ENCODE results near the gene PPIL1. TPM values are rescaled to one million over a fixed set of nuclear protein-coding genes. Genes with fewer than 3 reads are reported as not detected.

The PPIL1 gene
- total and polyA plus RNA-seq, 2 of the 8 experiments (the other 6 are each of a cell fraction or from before 2014, with no cell fraction given) = 83.7 to 86.5 TPM

DNA sequence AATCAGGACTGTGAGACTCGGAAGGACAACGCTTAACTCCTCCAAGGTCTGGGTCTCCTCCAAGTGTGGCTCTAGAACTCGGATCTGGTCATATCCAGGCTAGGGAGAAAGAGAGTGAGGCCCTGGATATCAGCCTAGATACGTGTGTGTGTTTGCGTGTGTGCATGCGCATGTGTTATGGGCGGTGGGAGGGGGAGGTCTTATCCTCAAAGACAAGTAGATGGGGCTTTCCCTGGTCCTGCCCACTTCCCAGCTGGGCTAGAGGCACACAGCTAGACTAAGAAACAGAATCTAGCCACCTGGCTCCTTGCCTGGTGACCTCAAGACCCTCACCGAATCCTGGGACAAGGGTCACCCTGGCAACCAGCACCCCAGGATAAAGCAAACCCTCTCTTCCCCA, 48.6 kb downstream of the PPIL1 start:
- H3K79me2 ChIP-seq (ENCODE audit: control insufficient read depth in 1 of 2, insufficient read depth in 2 of 2, low read length in 2 of 2) = no peaks in the 10 kb centered on the region
- WGBS, 2 experiments (ENCODE audit: extremely low coverage in 1 of 2, insufficient coverage in 1 of 2, insufficient read length in 1 of 2, insufficient replicate concordance in 2 of 2, low coverage in 1 of 2, low lambda C conversion rate in 2 of 2, missing lambda C conversion rate in 1 of 2) = 84% methylated on average over 8 of the region's 8 CpGs; no CpG with 5 or more reads in 1 of the 2 experiments
- H3K18ac ChIP-seq (ENCODE audit: extremely low read depth, low read length) = no peak overlapping the region
- no peak overlapping the region for H4K8ac ChIP-seq (ENCODE audit: extremely low read depth, insufficient read depth, low read length)
- no peaks in the 10 kb centered on the region for H4K20me1 ChIP-seq (replicated peaks in 1 of 2; ENCODE audit: control insufficient read depth in 1 of 2, insufficient read depth in 2 of 2, low read length in 2 of 2)
- H2BK15ac ChIP-seq (ENCODE audit: low read length) = no peak overlapping the region; the same call in 1 of the 2 replicates
- H2AFZ ChIP-seq (ENCODE audit: low read length) = no peak overlapping the region
- H3K4ac ChIP-seq (replicated peaks; ENCODE audit: insufficient read length, low read depth, low read length) = no peak overlapping the region
- DNase-seq (ENCODE audit: low read depth in 1 of 2, low spot score in 2 of 2) (no peak), FAIRE-seq (no peak)
- H2BK20ac ChIP-seq (ENCODE audit: low read length) = peak overlapping the region; percentile 72; the same call in 1 of the 2 replicates
- no peaks in the 10 kb centered on the region; a peak in 1 of 7 replicates for H3K27me3 ChIP-seq (replicated peaks in 1 of 4; ENCODE audit: control insufficient read depth in 3 of 4, extremely low read depth in 1 of 4, insufficient read depth in 3 of 4, low read length in 3 of 4)
- H3K23me2 ChIP-seq (ENCODE audit: low read depth, low read length) = no peaks in the 10 kb centered on the region
- H3K9me3 ChIP-seq (ENCODE audit: insufficient read depth in 2 of 2, low read depth in 1 of 2, low read length in 1 of 2) = no peaks in the 10 kb centered on the region
- no peaks in the 10 kb centered on the region for H3K36me3 ChIP-seq (ENCODE audit: control insufficient read depth in 2 of 4, insufficient read depth in 4 of 4, low read length in 3 of 4)
- peaks cover 0 to 5% (median 2%) of the 10 kb centered on the region in 4 experiments; a peak in 4 of 7 replicates for H3K4me1 ChIP-seq (replicated peaks in 1 of 4; ENCODE audit: control insufficient read depth in 3 of 4, insufficient read depth in 4 of 4, low read length in 3 of 4)
- no peak overlapping the region for H2BK12ac ChIP-seq (ENCODE audit: low read depth, low read length)
- no peak overlapping the region for H4K91ac ChIP-seq (replicated peaks; ENCODE audit: insufficient read length, low read length)
- no peak overlapping the region for H3K27ac ChIP-seq (ENCODE audit: low read depth, low read length)
- H4K5ac ChIP-seq (ENCODE audit: insufficient read length, low read depth, low read length) = no peak overlapping the region
- no peak overlapping the region for H3K9ac ChIP-seq (replicated peaks in 1 of 4; ENCODE audit: extremely low read depth in 1 of 4, low read depth in 3 of 4, low read length in 3 of 4)
- H3K23ac ChIP-seq (ENCODE audit: insufficient read length) = no peak overlapping the region
- ChIA-PET POLR2A (ENCODE audit: partially characterized antibody) (no interaction called here), CTCF (ENCODE audit: partially characterized antibody) (interaction anchor here (0.7 to 14.1 kb wide), 6 partner anchors 10 to 488 kb away, joined by 3 to 121 read pairs (median 4); no protein-coding TSS in a partner anchor)
- H3K56ac ChIP-seq (replicated peaks; ENCODE audit: insufficient read length, low read depth, low read length) = no peak overlapping the region
- no peak overlapping the region for H2AK5ac ChIP-seq (ENCODE audit: low read depth, low read length)
- no peak overlapping the region for H2BK120ac ChIP-seq (replicated peaks; ENCODE audit: low read depth, low read length)
- no peak overlapping the region for H2BK5ac ChIP-seq (ENCODE audit: low read depth, low read length)
- no peak overlapping the region for H3K4me2 ChIP-seq (ENCODE audit: insufficient read depth in 1 of 2, low read depth in 2 of 2, low read length in 2 of 2)
- H3K79me1 ChIP-seq (ENCODE audit: low read depth, low read length) = no peaks in the 10 kb centered on the region; the same call in 1 of the 2 replicates
- H3K14ac ChIP-seq (ENCODE audit: insufficient read length) = no peak overlapping the region
- H3K4me3 ChIP-seq (ENCODE audit: extremely low read depth in 1 of 4, insufficient read depth in 2 of 4, low read depth in 3 of 4, low read length in 4 of 4) = no peak overlapping the region
- no peak for TF ChIP-seq EGR1 (IDR thresholded peaks at IDR 0.05; ENCODE audit: borderline replicate concordance, low read depth, low read length)
- no peak for TF ChIP-seq TCF12 (IDR thresholded peaks at IDR 0.05; ENCODE audit: low read depth, low read length)
- TF ChIP-seq EP300 (IDR thresholded peaks at IDR 0.05; ENCODE audit: borderline replicate concordance in 1 of 2, low read depth in 2 of 2, low read length in 2 of 2) = no peak
- TF ChIP-seq TBP (IDR thresholded peaks at IDR 0.05; ENCODE audit: low read depth, low read length) = no peak
- TF ChIP-seq RBBP5 (IDR thresholded peaks at IDR 0.05; ENCODE audit: borderline replicate concordance, low read depth, low read length) = no peak
- no peak for TF ChIP-seq GABPA (IDR thresholded peaks at IDR 0.05; ENCODE audit: borderline replicate concordance, insufficient read depth, low read length)
- TF ChIP-seq, protein P1, sequence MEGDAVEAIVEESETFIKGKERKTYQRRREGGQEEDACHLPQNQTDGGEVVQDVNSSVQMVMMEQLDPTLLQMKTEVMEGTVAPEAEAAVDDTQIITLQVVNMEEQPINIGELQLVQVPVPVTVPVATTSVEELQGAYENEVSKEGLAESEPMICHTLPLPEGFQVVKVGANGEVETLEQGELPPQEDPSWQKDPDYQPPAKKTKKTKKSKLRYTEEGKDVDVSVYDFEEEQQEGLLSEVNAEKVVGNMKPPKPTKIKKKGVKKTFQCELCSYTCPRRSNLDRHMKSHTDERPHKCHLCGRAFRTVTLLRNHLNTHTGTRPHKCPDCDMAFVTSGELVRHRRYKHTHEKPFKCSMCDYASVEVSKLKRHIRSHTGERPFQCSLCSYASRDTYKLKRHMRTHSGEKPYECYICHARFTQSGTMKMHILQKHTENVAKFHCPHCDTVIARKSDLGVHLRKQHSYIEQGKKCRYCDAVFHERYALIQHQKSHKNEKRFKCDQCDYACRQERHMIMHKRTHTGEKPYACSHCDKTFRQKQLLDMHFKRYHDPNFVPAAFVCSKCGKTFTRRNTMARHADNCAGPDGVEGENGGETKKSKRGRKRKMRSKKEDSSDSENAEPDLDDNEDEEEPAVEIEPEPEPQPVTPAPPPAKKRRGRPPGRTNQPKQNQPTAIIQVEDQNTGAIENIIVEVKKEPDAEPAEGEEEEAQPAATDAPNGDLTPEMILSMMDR (IDR thresholded peaks at IDR 0.05; ENCODE audit: control extremely low read depth in 1 of 3, insufficient read depth in 1 of 3, low read depth in 1 of 3, low read length in 3 of 3) = no peak
- no peak for TF ChIP-seq ASH2L (IDR thresholded peaks at IDR 0.05; ENCODE audit: low read length)
- TF ChIP-seq CREB1 (IDR thresholded peaks at IDR 0.05) = no peak
- TF ChIP-seq, protein P2, sequence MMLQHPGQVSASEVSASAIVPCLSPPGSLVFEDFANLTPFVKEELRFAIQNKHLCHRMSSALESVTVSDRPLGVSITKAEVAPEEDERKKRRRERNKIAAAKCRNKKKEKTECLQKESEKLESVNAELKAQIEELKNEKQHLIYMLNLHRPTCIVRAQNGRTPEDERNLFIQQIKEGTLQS (IDR thresholded peaks at IDR 0.05; ENCODE audit: insufficient read depth, low read depth, low read length) = no peak
- TF ChIP-seq KDM1A (IDR thresholded peaks at IDR 0.05; ENCODE audit: borderline replicate concordance, low read length) = no peak
